ENCODE results near the gene CRACR2B.

Gene CRACR2B

GRCh38 chr11:792535-792821 is 35.2 kb upstream of the CRACR2B start:
- no peaks in the 10 kb centered on the region for H3K9me2 ChIP-seq (replicated peaks; ENCODE audit: control insufficient read depth, low read length)
- H3K79me2 ChIP-seq (ENCODE audit: control insufficient read depth, low read length), result peaks cover 28% of the 10 kb centered on the region
- peaks cover 46% of the 10 kb centered on the region for H3K4me1 ChIP-seq (ENCODE audit: control insufficient read depth, low read length)
- no peaks in the 10 kb centered on the region for H3K9me3 ChIP-seq (ENCODE audit: control insufficient read depth, insufficient read depth, low read length)
- no peak overlapping the region for H3K4me3 ChIP-seq (ENCODE audit: low read length)
- peaks cover 4% of the 10 kb centered on the region; the same call in 1 of the 2 replicates for H4K20me1 ChIP-seq (ENCODE audit: control insufficient read depth, insufficient read depth, low read depth, low read length)
- peaks cover 11% of the 10 kb centered on the region; the same call in 1 of the 2 replicates for H3K36me3 ChIP-seq (ENCODE audit: control insufficient read depth, low read length)
- no peaks in the 10 kb centered on the region for H3K27me3 ChIP-seq (ENCODE audit: control insufficient read depth, low read length)
- TF ChIP-seq CTCF (IDR thresholded peaks at IDR 0.05; ENCODE audit: low read depth, low read length, poor library complexity, severe bottlenecking) (no peak), EZH2phosphoT487 (IDR thresholded peaks at IDR 0.05; ENCODE audit: borderline replicate concordance, low read length) (no peak)
- H3F3A ChIP-seq (ENCODE audit: control insufficient read depth, insufficient read depth), result peaks cover 12% of the 10 kb centered on the region; the same call in 1 of the 2 replicates
- no peak overlapping the region for H3K4me2 ChIP-seq (ENCODE audit: low read length)
- no peak overlapping the region for H3K27ac ChIP-seq (ENCODE audit: low read depth, low read length)

- H3K79me2 ChIP-seq (ENCODE audit: control insufficient read depth, low read length), result peaks cover 31% of the 10 kb centered on the region
These were observed 34.8 kb upstream of the CRACR2B start for GRCh38 chr11:792873-793272.

GRCh38 chr11:793556-793955 is 34.2 kb upstream of the CRACR2B start:
- H3K36me3 ChIP-seq (ENCODE audit: control insufficient read depth, low read length), result peaks cover 13% of the 10 kb centered on the region; the same call in 1 of the 2 replicates
- H3K4me2 ChIP-seq (ENCODE audit: low read length), result no peak overlapping the region
- peaks cover 4% of the 10 kb centered on the region; the same call in 1 of the 2 replicates for H4K20me1 ChIP-seq (ENCODE audit: control insufficient read depth, insufficient read depth, low read depth, low read length)
- H3K27ac ChIP-seq (ENCODE audit: low read depth, low read length), result no peak overlapping the region
- H3K79me2 ChIP-seq (ENCODE audit: control insufficient read depth, low read length), result peaks cover 31% of the 10 kb centered on the region
- H3K9me2 ChIP-seq (replicated peaks; ENCODE audit: control insufficient read depth, low read length), result no peaks in the 10 kb centered on the region
- H3K4me1 ChIP-seq (ENCODE audit: control insufficient read depth, low read length), result peaks cover 39% of the 10 kb centered on the region
- H3K27me3 ChIP-seq (ENCODE audit: control insufficient read depth, low read length), result no peaks in the 10 kb centered on the region
- no peak for TF ChIP-seq CTCF (IDR thresholded peaks at IDR 0.05; ENCODE audit: low read depth, low read length, poor library complexity, severe bottlenecking)
- TF ChIP-seq EZH2phosphoT487 (IDR thresholded peaks at IDR 0.05; ENCODE audit: borderline replicate concordance, low read length), result no peak
- no peak overlapping the region for H3K4me3 ChIP-seq (ENCODE audit: low read length)
- H3F3A ChIP-seq (ENCODE audit: control insufficient read depth, insufficient read depth), result peaks cover 12% of the 10 kb centered on the region; the same call in 1 of the 2 replicates
- H3K9me3 ChIP-seq (ENCODE audit: control insufficient read depth, insufficient read depth, low read length), result no peaks in the 10 kb centered on the region

More at GRCh38 chr11:792873-793272, 34.8 kb upstream of the CRACR2B start:
- Histone ChIP-seq H3K27ac (ENCODE audit: low read depth, low read length) (no peak overlapping the region), H4K20me1 (ENCODE audit: control insufficient read depth, insufficient read depth, low read depth, low read length) (peaks cover 4% of the 10 kb centered on the region; the same call in 1 of the 2 replicates), H3F3A (ENCODE audit: control insufficient read depth, insufficient read depth) (peaks cover 12% of the 10 kb centered on the region; the same call in 1 of the 2 replicates), H3K4me3 (ENCODE audit: low read length) (no peak overlapping the region), H3K9me2 (replicated peaks; ENCODE audit: control insufficient read depth, low read length) (no peaks in the 10 kb centered on the region), H3K9me3 (ENCODE audit: control insufficient read depth, insufficient read depth, low read length) (no peaks in the 10 kb centered on the region), H3K36me3 (ENCODE audit: control insufficient read depth, low read length) (peaks cover 13% of the 10 kb centered on the region; the same call in 1 of the 2 replicates), H3K4me1 (ENCODE audit: control insufficient read depth, low read length) (peaks cover 42% of the 10 kb centered on the region), H3K4me2 (ENCODE audit: low read length) (no peak overlapping the region), H3K27me3 (ENCODE audit: control insufficient read depth, low read length) (no peaks in the 10 kb centered on the region)
- TF ChIP-seq CTCF (IDR thresholded peaks at IDR 0.05; ENCODE audit: low read depth, low read length, poor library complexity, severe bottlenecking), result no peak
- TF ChIP-seq EZH2phosphoT487 (IDR thresholded peaks at IDR 0.05; ENCODE audit: borderline replicate concordance, low read length), result no peak

Measured in DOHH2 (cell line).